ENCODE results near the gene NUP133. TPM values are rescaled to one million over a fixed set of nuclear protein-coding genes. Genes with fewer than 3 reads are reported as not detected.

The NUP133 gene
- total RNA-seq, 4 donors from 2014 or later: 18.4 to 30.8 (median 23.7) TPM

DNA sequence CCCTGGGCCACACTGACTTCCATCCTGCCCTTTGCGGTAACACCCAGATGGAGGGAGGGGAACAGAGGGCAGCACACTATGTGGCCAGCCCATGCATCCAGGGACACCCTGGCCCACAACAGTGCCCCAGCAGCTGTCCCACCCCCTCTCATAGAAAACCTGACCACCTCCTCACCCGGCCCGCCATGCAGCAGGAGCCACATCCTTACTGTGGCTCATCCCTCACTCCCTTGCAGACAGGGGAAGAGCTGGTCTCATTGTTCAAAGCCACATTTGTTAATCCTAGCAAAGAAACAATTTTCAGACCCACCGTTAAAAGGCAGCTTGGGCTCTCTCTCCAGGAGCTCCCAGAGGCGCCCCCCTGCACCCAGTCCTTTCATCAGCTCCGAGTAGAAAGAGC lies 23.2 kb upstream of the NUP133 start:
- in situ Hi-C loops (cut with MboI; ENCODE audit: low sequenced_read_pairs in 4 of 4): no loop called here
- H3K4me3 ChIP-seq: no peak overlapping the region
- no peak overlapping the region for H3K27ac ChIP-seq
- DNase-seq (no peak), ATAC-seq (no peak)
- H3K9me3 ChIP-seq: no peaks in the 10 kb centered on the region
- H3K27me3 ChIP-seq: no peaks in the 10 kb centered on the region
- TF ChIP-seq, protein P1, sequence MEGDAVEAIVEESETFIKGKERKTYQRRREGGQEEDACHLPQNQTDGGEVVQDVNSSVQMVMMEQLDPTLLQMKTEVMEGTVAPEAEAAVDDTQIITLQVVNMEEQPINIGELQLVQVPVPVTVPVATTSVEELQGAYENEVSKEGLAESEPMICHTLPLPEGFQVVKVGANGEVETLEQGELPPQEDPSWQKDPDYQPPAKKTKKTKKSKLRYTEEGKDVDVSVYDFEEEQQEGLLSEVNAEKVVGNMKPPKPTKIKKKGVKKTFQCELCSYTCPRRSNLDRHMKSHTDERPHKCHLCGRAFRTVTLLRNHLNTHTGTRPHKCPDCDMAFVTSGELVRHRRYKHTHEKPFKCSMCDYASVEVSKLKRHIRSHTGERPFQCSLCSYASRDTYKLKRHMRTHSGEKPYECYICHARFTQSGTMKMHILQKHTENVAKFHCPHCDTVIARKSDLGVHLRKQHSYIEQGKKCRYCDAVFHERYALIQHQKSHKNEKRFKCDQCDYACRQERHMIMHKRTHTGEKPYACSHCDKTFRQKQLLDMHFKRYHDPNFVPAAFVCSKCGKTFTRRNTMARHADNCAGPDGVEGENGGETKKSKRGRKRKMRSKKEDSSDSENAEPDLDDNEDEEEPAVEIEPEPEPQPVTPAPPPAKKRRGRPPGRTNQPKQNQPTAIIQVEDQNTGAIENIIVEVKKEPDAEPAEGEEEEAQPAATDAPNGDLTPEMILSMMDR (IDR thresholded peaks at IDR 0.05 in 4 of 5, conservative IDR thresholded peaks at IDR 0.05 in 1 of 5): no peak
- TF ChIP-seq POLR2A (IDR thresholded peaks at IDR 0.05): no peak
- no peaks in the 10 kb centered on the region for H3K4me1 ChIP-seq
- peaks cover 0 to 58% of the 10 kb centered on the region in 2 donors for H3K36me3 ChIP-seq
- intact Hi-C loops (cut with DNase I; ENCODE audit: low total_unique reads): no loop called here

DNA sequence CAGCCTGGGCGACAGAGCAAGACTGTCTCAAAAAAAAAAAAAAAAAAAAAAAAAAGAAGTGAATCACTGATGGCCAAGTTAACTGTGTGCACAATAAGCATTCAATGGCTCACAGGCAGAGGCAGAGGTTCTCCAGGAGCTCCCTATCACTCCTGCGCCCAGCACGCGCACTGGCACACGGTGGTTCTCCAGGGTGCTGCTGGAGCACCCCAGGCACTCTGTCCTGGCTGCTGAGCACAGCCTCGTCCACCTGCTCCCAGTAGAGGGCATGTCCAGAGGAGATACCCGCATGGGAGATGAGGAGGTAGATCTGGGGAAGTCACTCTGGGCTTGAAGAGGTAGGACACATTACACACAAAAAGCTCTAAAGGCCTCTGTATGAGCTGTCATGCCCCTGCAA lies 21.5 kb upstream of the NUP133 start:
- H3K27me3 ChIP-seq: no peaks in the 10 kb centered on the region
- no peak overlapping the region for H3K27ac ChIP-seq
- H3K4me3 ChIP-seq: no peak overlapping the region
- in situ Hi-C loops (cut with MboI; ENCODE audit: low sequenced_read_pairs in 4 of 4): no loop called here
- no peaks in the 10 kb centered on the region for H3K4me1 ChIP-seq
- DNase-seq (no peak), ATAC-seq (no peak)
- no peaks in the 10 kb centered on the region for H3K9me3 ChIP-seq
- no peak for TF ChIP-seq POLR2A (IDR thresholded peaks at IDR 0.05)
- TF ChIP-seq, protein P1 (IDR thresholded peaks at IDR 0.05 in 4 of 5, conservative IDR thresholded peaks at IDR 0.05 in 1 of 5): no peak
- intact Hi-C loops (cut with DNase I; ENCODE audit: low total_unique reads): no loop called here
- peaks cover 0 to 62% of the 10 kb centered on the region in 2 donors for H3K36me3 ChIP-seq

DNA sequence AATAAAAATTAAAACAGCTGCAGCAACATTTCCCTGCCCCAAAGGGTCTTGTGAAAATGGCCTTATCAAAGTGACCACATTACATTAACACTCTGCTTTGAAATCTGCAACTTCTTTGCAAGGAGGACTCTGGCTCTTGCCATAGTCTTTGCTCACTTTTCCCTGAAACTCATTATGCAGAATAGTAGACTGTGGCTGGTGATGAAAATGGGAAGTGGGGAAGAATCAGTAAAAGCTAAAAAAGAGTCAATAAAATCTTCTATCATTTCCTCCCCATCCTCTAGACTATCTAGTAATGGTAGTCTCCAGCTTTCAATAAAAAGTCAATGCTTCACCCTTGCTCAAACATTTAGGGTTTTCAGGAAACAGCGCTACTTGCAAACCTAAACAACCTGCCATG lies 18.6 kb upstream of the NUP133 start:
- Histone ChIP-seq H3K36me3 (peaks cover 0 to 68% of the 10 kb centered on the region in 2 donors), H3K4me3 (no peak overlapping the region), H3K4me1 (no peaks in the 10 kb centered on the region), H3K9me3 (no peaks in the 10 kb centered on the region), H3K27ac (no peak overlapping the region), H3K27me3 (no peaks in the 10 kb centered on the region)
- TF ChIP-seq POLR2A (IDR thresholded peaks at IDR 0.05): no peak
- TF ChIP-seq, protein P1 (IDR thresholded peaks at IDR 0.05 in 4 of 5, conservative IDR thresholded peaks at IDR 0.05 in 1 of 5): no peak
- ATAC-seq (no peak), DNase-seq (no peak)
- intact Hi-C loops (cut with DNase I; ENCODE audit: low total_unique reads) (no loop called here), in situ Hi-C loops (cut with MboI; ENCODE audit: low sequenced_read_pairs in 4 of 4) (no loop called here)

DNA sequence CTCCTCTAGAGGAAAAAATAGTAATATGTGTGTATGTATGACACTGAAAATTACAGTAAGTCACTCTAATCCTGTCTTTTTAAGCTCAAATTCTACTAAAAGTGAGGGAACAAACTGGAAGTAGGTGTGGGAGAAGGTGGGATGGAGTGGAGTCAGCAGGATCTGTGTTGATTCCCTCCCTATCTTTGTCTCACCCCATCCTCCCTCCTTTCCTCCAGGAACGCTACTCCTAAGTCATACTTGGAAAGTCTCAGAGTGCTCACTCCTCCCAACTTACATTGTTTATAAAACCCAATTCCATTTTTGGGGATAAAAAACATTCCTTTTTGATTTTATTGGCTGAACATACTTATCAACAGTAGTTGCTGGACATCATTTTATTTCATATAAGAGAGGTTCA lies 14.9 kb upstream of the NUP133 start:
- DNase-seq: no peak
- no peaks in the 10 kb centered on the region for H3K27me3 ChIP-seq
- H3K27ac ChIP-seq: no peak overlapping the region
- intact Hi-C loops (cut with DNase I; ENCODE audit: low total_unique reads): no loop called here
- H3K36me3 ChIP-seq: peaks cover 0 to 76% of the 10 kb centered on the region in 2 donors
- in situ Hi-C loops (cut with MboI; ENCODE audit: low sequenced_read_pairs in 4 of 4): no loop called here
- TF ChIP-seq, protein P1 (IDR thresholded peaks at IDR 0.05 in 4 of 5, conservative IDR thresholded peaks at IDR 0.05 in 1 of 5): no peak
- no peak for TF ChIP-seq POLR2A (IDR thresholded peaks at IDR 0.05)
- H3K9me3 ChIP-seq: no peaks in the 10 kb centered on the region
- no peak overlapping the region for H3K4me3 ChIP-seq
- ATAC-seq: no peak
- H3K4me1 ChIP-seq: no peaks in the 10 kb centered on the region

Data from gastrocnemius medialis (tissue), 4 donors.